Upper lobe of right lung (tissue), 1 donor: ENCODE data around the gene GRID1. TPM values are rescaled to one million over a fixed set of nuclear protein-coding genes. Genes with fewer than 3 reads are reported as not detected.

Experiments used
- ATAC-seq: fragments of 200-7000 bp; cut with Tn5 transposase; one replicate; pipeline ENCODE4 v1.9.1; 2020; ENCODE audit warnings: mild to moderate bottlenecking, moderate library complexity
- DNase-seq: peaks from one replicate; pipeline ENCODE4 v3.0.0-alpha.2; 2020
- H3K27ac ChIP-seq: fragments of 200-600 bp; one replicate; pipeline ENCODE4 v1.8.0; 2022
- H3K27me3 ChIP-seq: fragments of 200-600 bp; one replicate; pipeline ENCODE4 v1.8.0; 2022; ENCODE audit warnings: mild to moderate bottlenecking
- H3K36me3 ChIP-seq: fragments of 200-600 bp; one replicate; pipeline ENCODE4 v1.8.0; 2022
- H3K4me1 ChIP-seq: fragments of 200-600 bp; one replicate; pipeline ENCODE4 v1.8.0; 2022
- H3K4me3 ChIP-seq: fragments of 200-600 bp; one replicate; pipeline ENCODE4 v1.8.0; 2022; ENCODE audit warnings: mild to moderate bottlenecking
- H3K9me3 ChIP-seq: fragments of 200-600 bp; one replicate; pipeline ENCODE4 v1.8.0; 2022
- intact Hi-C: fragments of 100-400 bp; cut with DNase I; formaldehyde crosslinking; loops from one replicate; pipeline ENCODE4 v1.11.0; 2022
- total RNA-seq: library from RNA; stranded (reverse); fragmentation: NEBNext Ultra II Directional; extraction: Animal tissue kit (Norgen Biotek cat#: 25700); gene quantifications from one replicate; pipeline ENCODE4 v1.2.1, GENCODE V29; 2021
- TF ChIP-seq, protein P1 (sequence below): fragments of 200-600 bp; IDR thresholded peaks from one replicate; pipeline ENCODE4 v1.8.0; 2022; ENCODE audit warnings: antibody characterized with exemption
- donor health status: DM: no; HTN: yes; CAD: no; lungs with severe emphysema.

Gene GRID1
- total RNA-seq, 1 donor from 2014 or later, result 3.0 TPM

DNA sequence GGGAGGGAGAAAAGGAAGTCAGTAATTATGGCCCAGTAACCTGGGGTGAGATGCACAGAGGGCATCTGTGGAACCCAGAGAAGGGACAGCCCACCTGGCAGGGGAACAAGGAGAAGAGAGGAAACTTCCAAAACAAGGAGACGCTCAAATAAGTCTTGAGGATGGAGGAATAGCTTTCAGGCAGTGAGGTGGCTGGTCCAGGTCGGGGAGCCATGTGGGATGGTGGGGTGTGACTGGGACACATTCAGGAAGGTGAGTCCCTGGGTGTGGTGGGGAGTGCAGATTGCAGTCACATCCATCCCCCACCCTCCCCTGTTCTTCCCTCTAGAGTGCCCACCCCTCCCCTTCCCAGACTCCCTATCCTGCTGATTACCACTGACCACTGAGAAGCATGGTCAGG lies 175.4 kb downstream of the GRID1 start:
- no peaks in the 10 kb centered on the region for H3K36me3 ChIP-seq
- peak; percentile 15 for DNase-seq
- TF ChIP-seq, protein P1, sequence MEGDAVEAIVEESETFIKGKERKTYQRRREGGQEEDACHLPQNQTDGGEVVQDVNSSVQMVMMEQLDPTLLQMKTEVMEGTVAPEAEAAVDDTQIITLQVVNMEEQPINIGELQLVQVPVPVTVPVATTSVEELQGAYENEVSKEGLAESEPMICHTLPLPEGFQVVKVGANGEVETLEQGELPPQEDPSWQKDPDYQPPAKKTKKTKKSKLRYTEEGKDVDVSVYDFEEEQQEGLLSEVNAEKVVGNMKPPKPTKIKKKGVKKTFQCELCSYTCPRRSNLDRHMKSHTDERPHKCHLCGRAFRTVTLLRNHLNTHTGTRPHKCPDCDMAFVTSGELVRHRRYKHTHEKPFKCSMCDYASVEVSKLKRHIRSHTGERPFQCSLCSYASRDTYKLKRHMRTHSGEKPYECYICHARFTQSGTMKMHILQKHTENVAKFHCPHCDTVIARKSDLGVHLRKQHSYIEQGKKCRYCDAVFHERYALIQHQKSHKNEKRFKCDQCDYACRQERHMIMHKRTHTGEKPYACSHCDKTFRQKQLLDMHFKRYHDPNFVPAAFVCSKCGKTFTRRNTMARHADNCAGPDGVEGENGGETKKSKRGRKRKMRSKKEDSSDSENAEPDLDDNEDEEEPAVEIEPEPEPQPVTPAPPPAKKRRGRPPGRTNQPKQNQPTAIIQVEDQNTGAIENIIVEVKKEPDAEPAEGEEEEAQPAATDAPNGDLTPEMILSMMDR, result no peak

DNA sequence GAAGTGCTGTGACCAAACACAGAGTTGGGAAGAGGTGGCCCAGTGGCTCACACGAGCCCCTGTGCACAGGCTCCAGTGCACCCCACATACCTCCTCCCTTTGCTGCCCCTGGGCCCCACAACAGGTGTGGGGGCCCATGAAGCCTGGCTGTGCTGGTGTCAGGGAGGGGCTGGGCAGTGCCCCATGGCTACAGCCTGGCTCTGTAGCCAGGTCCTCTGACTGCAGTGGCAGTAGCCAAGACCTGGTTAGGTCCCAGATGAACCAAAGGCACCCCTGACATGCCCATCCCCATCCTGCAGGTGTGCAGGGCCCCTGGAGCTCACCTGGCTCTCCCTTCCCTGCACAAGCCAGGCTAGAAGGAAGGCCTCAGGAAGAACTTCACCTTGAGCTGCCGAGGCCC lies 176.3 kb downstream of the GRID1 start:
- H3K9me3 ChIP-seq, result no peaks in the 10 kb centered on the region
- TF ChIP-seq, protein P1, result no peak
- intact Hi-C loops, result no loop called here
- no peak overlapping the region for H3K27ac ChIP-seq
- no peak for ATAC-seq
- no peak overlapping the region for H3K4me3 ChIP-seq
- no peaks in the 10 kb centered on the region for H3K36me3 ChIP-seq
- no peaks in the 10 kb centered on the region for H3K4me1 ChIP-seq
- H3K27me3 ChIP-seq, result no peaks in the 10 kb centered on the region
- DNase-seq, result peak; percentile 43

More for the DNA sequence above, 175.4 kb downstream of the GRID1 start:
- ATAC-seq, result no peak
- Histone ChIP-seq H3K4me1 (no peaks in the 10 kb centered on the region), H3K9me3 (no peaks in the 10 kb centered on the region), H3K27me3 (no peaks in the 10 kb centered on the region), H3K4me3 (no peak overlapping the region), H3K27ac (no peak overlapping the region)
- intact Hi-C loops, result no loop called here

DNA sequence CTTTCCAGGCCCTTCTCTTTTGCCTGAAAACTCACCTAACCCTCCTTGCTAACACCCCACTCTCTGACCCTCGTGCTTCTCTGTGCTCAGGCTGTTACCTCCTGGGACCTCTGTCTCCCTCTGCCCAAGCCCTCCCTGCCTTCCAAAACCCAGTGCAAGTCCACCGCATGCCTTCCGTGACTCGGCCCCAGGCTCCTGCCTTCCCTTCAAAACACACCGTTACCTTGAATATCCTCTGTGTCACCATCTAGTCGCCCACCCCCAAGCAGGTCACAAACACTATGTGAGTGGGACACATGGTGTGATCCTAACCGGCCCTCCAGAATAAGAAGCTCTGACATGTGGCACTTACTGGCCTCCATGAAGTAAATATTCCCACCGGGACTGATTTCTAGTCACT lies 176.7 kb downstream of the GRID1 start:
- no peak overlapping the region for H3K27ac ChIP-seq
- H3K4me3 ChIP-seq, result no peak overlapping the region
- no peaks in the 10 kb centered on the region for H3K4me1 ChIP-seq
- TF ChIP-seq, protein P1, result no peak
- H3K9me3 ChIP-seq, result no peaks in the 10 kb centered on the region
- ATAC-seq (no peak), DNase-seq (peak; percentile 39)
- H3K27me3 ChIP-seq, result no peaks in the 10 kb centered on the region
- H3K36me3 ChIP-seq, result no peaks in the 10 kb centered on the region
- intact Hi-C loops, result no loop called here

- Histone ChIP-seq H3K4me3 (no peak overlapping the region), H3K4me1 (no peaks in the 10 kb centered on the region), H3K27me3 (no peaks in the 10 kb centered on the region), H3K27ac (no peak overlapping the region), H3K36me3 (no peaks in the 10 kb centered on the region), H3K9me3 (no peaks in the 10 kb centered on the region)
- intact Hi-C loops, result no loop called here
- DNase-seq, result peak; percentile 11
- no peak for ATAC-seq
- TF ChIP-seq, protein P1, result no peak
Observed at GRCh38 chr10:86188796-86189558, 177.6 kb downstream of the GRID1 start.

GRCh38 chr10:86188326-86188725 lies 178.3 kb downstream of the GRID1 start:
- no peaks in the 10 kb centered on the region for H3K36me3 ChIP-seq
- ATAC-seq, result no peak
- intact Hi-C loops, result no loop called here
- no peaks in the 10 kb centered on the region for H3K4me1 ChIP-seq
- TF ChIP-seq, protein P1, result no peak
- no peak overlapping the region for H3K27ac ChIP-seq
- no peak overlapping the region for H3K4me3 ChIP-seq
- peak; percentile 32 for DNase-seq
- no peaks in the 10 kb centered on the region for H3K9me3 ChIP-seq
- no peaks in the 10 kb centered on the region for H3K27me3 ChIP-seq
